Mesenchymal stem cell (in vitro differentiated cells and primary cell): Measurements from ENCODE around the gene PAQR4.
"Not testable (repeated sequence)": the region's sequence is repeated elsewhere in the genome, so short reads cannot be mapped to it uniquely, and the experiment has no call there.

Source experiments
- DNase-seq: peaks from one replicate; pipeline ENCODE4 v3.0.0-alpha.2; 2013
- H2AFZ ChIP-seq: one replicate; pipeline ENCODE4 v1.6.1; 2013; ENCODE audit warnings: low read depth, mild to moderate bottlenecking, control low read depth, inconsistent platforms, low read length, moderate library complexity
- H2AK5ac ChIP-seq: 2 replicates; pipeline ENCODE4 v1.6.1; 2013; ENCODE audit warnings: low read length, moderate library complexity, mild to moderate bottlenecking, inconsistent platforms; ENCODE audit not compliant: severe bottlenecking
- H2BK120ac ChIP-seq: one replicate; pipeline ENCODE4 v1.6.1; 2013; ENCODE audit warnings: low read depth, mild to moderate bottlenecking, inconsistent platforms, low read length, moderate library complexity
- H2BK12ac ChIP-seq, 2 experiments: one replicate each; pipeline ENCODE4 v1.6.1; 2013; ENCODE audit warnings: inconsistent platforms in 2 of 2, low read length in 2 of 2, mild to moderate bottlenecking in 2 of 2, moderate library complexity in 2 of 2, control low read depth in 1 of 2
- H2BK15ac ChIP-seq: one replicate; pipeline ENCODE4 v1.6.1; 2013; ENCODE audit warnings: mild to moderate bottlenecking, low read depth, inconsistent platforms; ENCODE audit not compliant: poor library complexity, severe bottlenecking
- H2BK5ac ChIP-seq: 2 replicates; pipeline ENCODE4 v1.6.1; 2013; ENCODE audit warnings: low read depth, mild to moderate bottlenecking, low read length, control low read depth, inconsistent platforms; ENCODE audit not compliant: poor library complexity, severe bottlenecking
- H3K14ac ChIP-seq, 2 experiments: one replicate each; pipeline ENCODE4 v1.6.1; 2013; ENCODE audit warnings: inconsistent platforms in 2 of 2, low read length in 2 of 2, control low read depth in 1 of 2, mild to moderate bottlenecking in 1 of 2, moderate library complexity in 1 of 2
- H3K18ac ChIP-seq, 2 experiments: one replicate each; pipeline ENCODE4 v1.6.1; 2013; ENCODE audit warnings: inconsistent platforms in 2 of 2, low read length in 2 of 2, control low read depth in 1 of 2, low read depth in 1 of 2, mild to moderate bottlenecking in 1 of 2
- H3K23ac ChIP-seq, 2 experiments: one replicate each; pipeline ENCODE4 v1.6.1; 2013; ENCODE audit warnings: inconsistent platforms in 2 of 2, low read length in 2 of 2, mild to moderate bottlenecking in 2 of 2, moderate library complexity in 2 of 2, control low read depth in 1 of 2
- H3K27ac ChIP-seq: 2 replicates; pipeline ENCODE4 v1.5.1; 2013; ENCODE audit warnings: mild to moderate bottlenecking, moderate library complexity, low read length, control low read depth, inconsistent platforms; ENCODE audit not compliant: poor library complexity, severe bottlenecking
- H3K27me3 ChIP-seq, 2 experiments: 2 replicates each; pipeline versions ENCODE4 v1.6.1 to v1.7.0; 2013; ENCODE audit warnings: low read length in 2 of 2, mild to moderate bottlenecking in 2 of 2, moderate library complexity in 2 of 2, control low read depth in 1 of 2, inconsistent platforms in 1 of 2; ENCODE audit not compliant: control insufficient read depth in 1 of 2, insufficient read depth in 1 of 2
- H3K36me3 ChIP-seq, 2 experiments: 2 replicates each; pipeline versions ENCODE4 v1.6.1 to v1.7.0; 2013; ENCODE audit warnings: low read length in 2 of 2, control low read depth in 1 of 2, inconsistent platforms in 1 of 2, low read depth in 1 of 2, mild to moderate bottlenecking in 1 of 2; ENCODE audit not compliant: insufficient read depth in 2 of 2, control insufficient read depth in 1 of 2
- H3K4ac ChIP-seq, 2 experiments: one replicate each; pipeline ENCODE4 v1.6.1; 2013; ENCODE audit warnings: inconsistent platforms in 2 of 2, low read length in 2 of 2, mild to moderate bottlenecking in 2 of 2, moderate library complexity in 2 of 2, control low read depth in 1 of 2, low read depth in 1 of 2
- H3K4me1 ChIP-seq: 2 replicates; pipeline ENCODE4 v1.6.1; 2013; ENCODE audit warnings: low read depth, low read length, control low read depth; ENCODE audit not compliant: control insufficient read depth, insufficient read depth
- H3K4me2 ChIP-seq: 2 replicates; pipeline ENCODE4 v1.6.1; 2013; ENCODE audit warnings: low read length, mild to moderate bottlenecking, inconsistent platforms; ENCODE audit not compliant: poor library complexity, severe bottlenecking
- H3K4me3 ChIP-seq, 2 experiments: 2 replicates each; pipeline versions ENCODE4 v1.5.1 to v1.7.0; 2013; ENCODE audit warnings: low read length in 2 of 2, mild to moderate bottlenecking in 2 of 2, control low read depth in 1 of 2, low read depth in 1 of 2; ENCODE audit not compliant: insufficient read depth in 1 of 2
- H3K79me1 ChIP-seq: replicated peaks from 2 replicates; pipeline ENCODE4 v1.6.1; 2013; ENCODE audit warnings: mild to moderate bottlenecking, control low read depth, low read length, inconsistent platforms; ENCODE audit not compliant: poor library complexity, severe bottlenecking
- H3K9ac ChIP-seq: 2 replicates; pipeline ENCODE4 v1.7.0; 2013; ENCODE audit warnings: mild to moderate bottlenecking, low read length, moderate library complexity
- H3K9me3 ChIP-seq: 2 replicates; pipeline ENCODE4 v1.7.0; 2013; ENCODE audit warnings: mild to moderate bottlenecking, low read length; ENCODE audit not compliant: control insufficient read depth
- H4K8ac ChIP-seq: one replicate; pipeline ENCODE4 v1.6.1; 2013; ENCODE audit warnings: inconsistent platforms, mild to moderate bottlenecking, low read length, moderate library complexity
- H4K91ac ChIP-seq: one replicate; pipeline ENCODE4 v1.6.1; 2013; ENCODE audit warnings: mild to moderate bottlenecking, low read length, inconsistent platforms
- WGBS: methylation state at CpG from one replicate; pipeline ENCODE4 v1.1.7; 2013; ENCODE audit warnings: mixed read lengths; 5-methylcytosine and 5-hydroxymethylcytosine counted together

Gene PAQR4

DNA sequence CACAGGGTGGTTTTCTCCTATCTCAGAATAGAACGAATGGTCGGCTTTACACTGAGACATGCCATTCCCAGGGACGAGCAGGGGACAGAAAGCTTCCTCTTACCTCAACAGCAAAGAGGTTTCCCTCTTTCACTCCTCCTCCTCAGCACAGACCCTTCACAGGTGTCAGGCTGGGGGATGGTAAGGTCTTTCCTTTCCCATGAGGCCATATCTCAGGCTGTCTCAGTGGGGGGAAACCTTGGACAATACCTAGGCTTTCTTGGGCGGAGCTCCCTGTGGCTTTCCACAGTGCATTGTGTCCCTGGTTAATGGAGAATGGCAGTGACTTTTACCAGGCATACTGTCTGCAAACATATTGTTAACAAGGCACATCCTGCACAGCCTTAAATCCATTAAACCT is 41.0 kb upstream of the PAQR4 start:
- WGBS, result 94% methylated on average over 3 of the region's 4 CpGs
- not testable (repeated sequence) for H2BK120ac ChIP-seq, H3K27ac ChIP-seq, H2BK5ac ChIP-seq, H4K91ac ChIP-seq, H3K18ac ChIP-seq, H3K14ac ChIP-seq, H3K9me3 ChIP-seq, H3K4me2 ChIP-seq, H3K23ac ChIP-seq, H3K4ac ChIP-seq, H3K9ac ChIP-seq, H2BK15ac ChIP-seq, H3K27me3 ChIP-seq, H4K8ac ChIP-seq, DNase-seq, H3K4me3 ChIP-seq, H2AFZ ChIP-seq
- Histone ChIP-seq H3K4me1 (peaks cover 18% of the 10 kb centered on the region), H3K79me1 (peaks cover 21% of the 10 kb centered on the region), H3K36me3 (peaks cover 36 to 55% of the 10 kb centered on the region in 2 experiments), H2BK12ac (peak overlapping the region in 1 of 2 experiments; percentile 61), H2AK5ac (peak overlapping the region; percentile 10)

DNA sequence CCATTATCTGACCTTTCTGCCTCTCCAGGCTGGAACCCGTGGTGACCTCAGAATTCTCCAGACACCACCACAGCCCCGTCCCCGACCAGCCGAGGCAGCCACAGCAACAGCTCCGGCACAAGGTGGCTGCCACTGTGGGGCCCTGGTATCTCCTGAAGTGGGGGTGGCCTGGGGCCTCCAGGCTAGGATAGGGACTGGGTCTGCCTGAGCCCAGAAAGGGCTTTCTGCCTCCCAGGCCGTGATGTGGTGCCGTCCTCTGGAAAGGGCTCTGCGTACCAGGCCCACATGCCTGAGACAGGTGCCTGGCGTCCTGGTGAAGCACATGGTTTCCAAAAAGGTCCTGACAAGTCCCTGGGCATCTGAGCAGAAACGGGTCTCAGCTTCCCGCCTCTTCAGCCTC is 40.4 kb upstream of the PAQR4 start:
- no peak overlapping the region for H3K9ac ChIP-seq
- H3K14ac ChIP-seq, result no peak overlapping the region
- H3K36me3 ChIP-seq, result peaks cover 40 to 57% of the 10 kb centered on the region in 2 experiments
- no peak overlapping the region for H2AFZ ChIP-seq
- H2BK120ac ChIP-seq, result no peak overlapping the region
- peak overlapping the region; percentile 14 for H3K4me2 ChIP-seq
- no peak overlapping the region for H3K18ac ChIP-seq
- peaks cover 21% of the 10 kb centered on the region for H3K79me1 ChIP-seq
- no peak overlapping the region for H2BK5ac ChIP-seq
- H3K23ac ChIP-seq, result no peak overlapping the region
- H3K9me3 ChIP-seq, result no peaks in the 10 kb centered on the region
- DNase-seq, result no peak
- H3K4me3 ChIP-seq, result no peak overlapping the region
- H2AK5ac ChIP-seq, result peak overlapping the region; percentile 5
- no peaks in the 10 kb centered on the region for H3K27me3 ChIP-seq
- H2BK12ac ChIP-seq, result no peak overlapping the region
- H2BK15ac ChIP-seq, result no peak overlapping the region
- 93% methylated on average over 11 of the region's 11 CpGs for WGBS
- no peak overlapping the region for H3K27ac ChIP-seq
- no peak overlapping the region for H3K4ac ChIP-seq
- no peak overlapping the region for H4K8ac ChIP-seq
- H3K4me1 ChIP-seq, result peaks cover 18% of the 10 kb centered on the region
- no peak overlapping the region for H4K91ac ChIP-seq

DNA sequence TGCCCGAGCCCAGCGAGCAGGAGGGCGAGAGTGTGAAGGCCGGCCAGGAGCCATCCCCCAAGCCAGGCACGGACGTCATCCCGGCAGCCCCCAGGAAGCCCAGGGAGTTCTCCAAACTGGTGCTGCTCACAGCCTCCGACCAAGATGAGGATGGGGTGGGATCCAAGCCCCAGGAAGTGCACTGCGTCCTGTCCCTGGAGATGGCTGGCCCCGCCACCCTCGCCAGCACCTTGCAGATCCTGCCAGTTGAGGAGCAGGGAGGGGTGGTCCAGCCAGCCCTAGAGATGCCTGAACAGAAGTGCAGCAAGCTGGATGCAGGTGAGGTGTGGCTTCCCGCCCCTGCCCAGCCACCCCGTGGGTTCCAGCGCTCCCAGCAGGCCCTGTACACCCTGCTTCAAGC is 39.5 kb upstream of the PAQR4 start:
- no peak for DNase-seq
- Histone ChIP-seq H3K4me2 (no peak overlapping the region), H3K9ac (no peak overlapping the region), H3K27ac (no peak overlapping the region), H2BK120ac (no peak overlapping the region), H3K23ac (no peak overlapping the region), H3K4me1 (peaks cover 16% of the 10 kb centered on the region), H3K9me3 (no peaks in the 10 kb centered on the region), H3K14ac (no peak overlapping the region), H2AFZ (no peak overlapping the region), H2BK12ac (no peak overlapping the region), H2BK5ac (no peak overlapping the region), H3K79me1 (peaks cover 22% of the 10 kb centered on the region), H4K8ac (no peak overlapping the region), H2AK5ac (no peak overlapping the region), H3K36me3 (peaks cover 44 to 59% of the 10 kb centered on the region in 2 experiments), H3K4ac (no peak overlapping the region), H3K27me3 (no peaks in the 10 kb centered on the region), H3K18ac (no peak overlapping the region), H3K4me3 (no peak overlapping the region), H2BK15ac (no peak overlapping the region), H4K91ac (no peak overlapping the region)
- WGBS, result 95% methylated on average over 14 of the region's 14 CpGs

DNA sequence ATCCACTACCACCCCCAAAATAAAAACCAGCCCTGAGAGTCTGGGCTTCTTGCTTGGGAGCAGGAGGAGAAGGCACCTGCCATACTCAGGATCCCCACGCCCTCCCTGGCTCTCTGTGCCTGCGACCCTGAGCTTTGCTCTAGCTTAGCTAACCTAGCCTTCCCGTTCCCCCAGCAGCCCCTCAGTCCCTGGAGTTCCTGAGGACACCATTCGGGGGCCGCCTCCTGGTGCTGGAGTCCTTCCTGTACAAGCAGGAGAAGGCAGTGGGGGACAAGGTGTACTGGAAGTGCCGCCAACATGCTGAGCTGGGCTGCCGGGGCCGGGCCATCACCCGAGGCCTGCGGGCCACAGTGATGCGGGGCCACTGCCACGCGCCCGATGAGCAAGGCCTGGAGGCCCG is 38.9 kb upstream of the PAQR4 start:
- Histone ChIP-seq H3K23ac (no peak overlapping the region), H2AK5ac (no peak overlapping the region), H2AFZ (no peak overlapping the region), H3K4me2 (no peak overlapping the region), H3K27me3 (no peaks in the 10 kb centered on the region), H2BK12ac (no peak overlapping the region), H3K18ac (no peak overlapping the region), H3K14ac (no peak overlapping the region), H3K9ac (no peak overlapping the region), H4K91ac (no peak overlapping the region), H3K4me3 (no peak overlapping the region), H2BK120ac (no peak overlapping the region), H2BK5ac (no peak overlapping the region), H2BK15ac (no peak overlapping the region), H3K27ac (no peak overlapping the region), H4K8ac (no peak overlapping the region), H3K79me1 (peaks cover 20% of the 10 kb centered on the region), H3K9me3 (no peaks in the 10 kb centered on the region), H3K36me3 (peaks cover 45 to 57% of the 10 kb centered on the region in 2 experiments), H3K4me1 (peaks cover 16% of the 10 kb centered on the region), H3K4ac (no peak overlapping the region)
- no peak for DNase-seq
- 97% methylated on average over 13 of the region's 15 CpGs for WGBS
